GM19463 (cell line): ENCODE measurements around the gene CYP2C19.
"Not testable (repeated sequence)": the region's sequence is repeated elsewhere in the genome, so short reads cannot be mapped to it uniquely, and the experiment has no call there.

Source experiments
- ATAC-seq: cut with Tn5 transposase; IDR thresholded peaks from one replicate; pipeline ENCODE4 v1.9.1; 2021; ENCODE audit warnings: mild to moderate bottlenecking, moderate library complexity; ENCODE audit not compliant: unreplicated experiment

The CYP2C19 gene

GRCh38 chr10:94878649-94879048, 116.2 kb downstream of the CYP2C19 start:
- peak; percentile 35 for ATAC-seq

GRCh38 chr10:94879214-94879613, 116.7 kb downstream of the CYP2C19 start:
- ATAC-seq: peak; percentile 46

- no peak for ATAC-seq
These were observed 126.6 kb downstream of the CYP2C19 start for GRCh38 chr10:94889123-94889522.

- no peak for ATAC-seq
These were observed 128.0 kb downstream of the CYP2C19 start for GRCh38 chr10:94890264-94891022.

GRCh38 chr10:94898414-94898813, 135.9 kb downstream of the CYP2C19 start:
- ATAC-seq: not testable (repeated sequence)

- no peak for ATAC-seq
These were observed 139.6 kb downstream of the CYP2C19 start for GRCh38 chr10:94902080-94902479.

GRCh38 chr10:94902570-94902969, 140.1 kb downstream of the CYP2C19 start:
- ATAC-seq: peak; percentile 77
